SIG-M5 treated with dmso at 0.1 percent for 504 hours (cell line): ENCODE results near the gene PPM1N.
"Not testable (repeated sequence)": the region's sequence is repeated elsewhere in the genome, so short reads cannot be mapped to it uniquely, and the experiment has no call there.

Source experiments
- DNase-seq: peaks from one replicate; lab custom pipeline; 2025; ENCODE audit not compliant: unreplicated experiment; lab: John Stamatoyannopoulos, UW

Gene PPM1N

DNA sequence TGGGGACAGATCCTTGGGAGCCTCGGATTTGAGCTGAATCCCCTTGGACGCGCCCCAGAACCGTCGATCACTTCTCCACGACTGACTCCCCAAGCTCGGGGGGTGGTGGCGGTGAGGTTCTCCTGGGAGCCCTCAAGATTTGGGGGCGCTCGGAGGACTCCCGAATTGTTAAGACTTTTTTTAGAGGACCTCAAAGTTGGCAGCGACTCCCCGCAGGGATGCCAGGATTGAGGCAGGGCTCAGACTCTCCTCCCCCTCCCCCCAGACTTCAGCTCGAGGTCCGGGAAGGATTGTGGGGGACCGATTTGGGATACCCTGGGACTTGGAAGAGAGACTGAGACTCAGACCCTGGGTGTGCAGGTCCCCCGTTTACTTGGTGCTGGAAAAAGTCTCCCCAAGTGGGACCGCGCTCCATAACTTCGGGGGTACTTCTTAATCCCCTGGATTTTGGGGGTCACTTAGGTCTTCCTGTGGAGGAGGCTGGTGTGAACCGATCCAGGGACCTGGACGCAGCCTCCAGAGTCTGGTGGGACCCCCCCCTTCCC is 9.7 kb downstream of the PPM1N start:
- no peak for DNase-seq

DNA sequence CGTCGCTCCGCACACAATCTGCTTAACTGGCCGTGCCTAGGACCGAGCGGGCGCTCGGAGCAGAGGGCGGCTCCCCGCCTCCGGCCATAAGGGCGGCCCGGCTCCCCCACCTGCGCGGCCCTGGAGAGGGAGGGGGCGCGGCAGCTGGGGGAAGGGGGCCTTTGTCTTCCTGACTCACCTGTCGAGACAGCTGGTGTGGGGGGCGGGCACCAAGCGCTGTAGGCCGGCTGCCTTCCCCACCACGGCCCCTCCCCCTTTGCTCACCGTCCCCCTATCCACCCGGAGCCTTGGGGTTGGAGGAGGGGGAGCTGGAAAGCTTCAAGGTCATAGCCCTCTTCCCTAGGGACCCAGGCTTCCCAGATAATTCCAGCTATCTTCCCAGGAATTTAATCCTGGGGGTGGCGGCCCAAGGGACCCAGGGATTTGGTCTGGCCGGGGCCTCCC is 10.2 kb downstream of the PPM1N start:
- no peak for DNase-seq

DNA sequence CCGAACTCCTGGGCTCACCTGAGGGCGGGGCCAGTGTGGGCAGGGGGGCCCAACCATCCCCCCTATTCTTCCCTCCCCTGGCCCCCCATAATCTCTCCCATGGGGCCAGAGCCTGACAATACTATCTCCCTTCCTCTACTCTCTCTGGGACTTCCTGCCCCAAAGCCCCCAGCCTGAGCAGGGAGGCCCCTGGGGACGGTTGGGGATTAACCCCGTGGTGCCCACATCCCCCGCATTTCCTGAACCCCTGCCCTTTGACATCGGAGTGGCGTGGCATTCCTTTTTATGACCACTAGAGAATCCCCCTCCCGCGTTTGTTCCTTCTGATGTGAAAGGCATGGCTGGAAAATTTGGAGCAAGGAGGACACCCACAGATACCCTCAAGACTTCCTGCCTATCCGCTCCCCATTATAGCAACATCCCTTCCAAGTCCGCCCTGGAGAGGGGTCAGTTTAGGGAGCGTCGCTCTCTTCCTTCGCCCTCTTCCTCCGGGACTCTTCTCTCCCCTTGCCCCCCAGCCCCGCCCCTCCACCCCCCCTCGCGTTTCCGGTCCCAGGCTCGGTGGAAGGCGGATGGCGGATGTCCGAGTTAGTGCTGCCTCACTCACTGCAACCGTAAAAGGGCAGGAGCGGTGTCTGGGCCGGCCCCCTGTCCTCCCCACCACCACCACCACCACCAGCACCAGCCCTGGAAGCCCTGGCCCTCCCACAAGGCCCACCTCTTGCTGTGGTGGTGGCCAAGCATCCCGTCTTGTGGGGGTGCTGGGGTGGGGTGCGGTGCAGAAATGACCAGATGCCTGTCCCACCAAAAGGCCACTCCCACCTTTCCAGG is 10.8 kb downstream of the PPM1N start:
- DNase-seq: no peak

DNA sequence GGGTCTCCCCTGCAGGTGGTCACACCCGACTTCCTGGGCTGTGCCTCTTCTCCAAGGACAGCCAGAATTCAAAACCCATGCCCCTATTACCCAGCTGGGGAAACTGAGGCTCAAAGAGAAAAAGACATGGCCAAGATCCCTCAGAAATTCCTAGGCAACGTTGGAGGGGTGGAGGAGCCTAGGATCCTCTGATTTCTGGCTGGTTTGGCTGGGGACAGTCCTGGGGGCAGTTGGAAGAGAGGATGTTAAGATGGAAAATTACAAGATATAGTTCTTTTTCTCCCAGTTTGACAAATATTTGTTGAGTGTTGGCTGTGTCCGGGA is 11.4 kb downstream of the PPM1N start:
- no peak for DNase-seq

DNA sequence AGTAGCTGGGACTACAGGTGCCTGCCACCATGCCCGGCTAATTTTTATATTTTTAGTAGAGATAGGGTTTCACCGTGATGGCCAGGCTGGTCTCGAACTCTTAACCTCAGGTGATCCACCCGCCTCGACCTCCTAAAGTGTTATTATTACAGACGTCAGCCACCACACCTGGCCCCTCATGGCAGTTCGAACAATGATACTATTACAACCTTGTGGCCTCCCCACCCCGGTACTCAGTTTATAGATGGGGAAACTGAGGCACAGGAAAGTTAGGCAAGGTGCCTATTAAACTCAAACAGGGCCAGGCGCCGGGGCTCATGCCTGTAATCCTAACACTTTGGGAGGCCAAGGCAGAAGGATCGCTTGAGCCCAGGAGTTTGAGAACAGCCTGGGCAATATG is 12.1 kb downstream of the PPM1N start:
- not testable (repeated sequence) for DNase-seq

DNA sequence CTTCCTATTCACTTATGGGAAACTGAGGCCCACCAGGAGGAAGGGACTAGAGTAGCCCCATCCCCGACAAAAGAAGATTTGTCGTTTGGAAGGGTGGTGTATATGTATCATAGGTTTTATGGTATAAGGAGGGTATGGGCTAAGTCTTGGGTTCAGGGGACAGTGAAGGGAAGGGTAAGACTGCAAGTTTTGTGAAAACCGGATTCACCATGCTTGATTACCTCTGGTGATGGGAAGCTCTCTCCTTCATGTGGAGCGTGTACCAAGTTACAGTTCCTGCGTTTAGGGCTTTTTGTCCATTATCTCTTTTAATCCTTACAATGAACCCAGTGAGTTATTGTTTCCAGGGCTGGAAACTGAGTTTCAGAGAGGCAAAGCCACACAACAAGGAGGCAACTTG is 12.8 kb downstream of the PPM1N start:
- no peak for DNase-seq

DNA sequence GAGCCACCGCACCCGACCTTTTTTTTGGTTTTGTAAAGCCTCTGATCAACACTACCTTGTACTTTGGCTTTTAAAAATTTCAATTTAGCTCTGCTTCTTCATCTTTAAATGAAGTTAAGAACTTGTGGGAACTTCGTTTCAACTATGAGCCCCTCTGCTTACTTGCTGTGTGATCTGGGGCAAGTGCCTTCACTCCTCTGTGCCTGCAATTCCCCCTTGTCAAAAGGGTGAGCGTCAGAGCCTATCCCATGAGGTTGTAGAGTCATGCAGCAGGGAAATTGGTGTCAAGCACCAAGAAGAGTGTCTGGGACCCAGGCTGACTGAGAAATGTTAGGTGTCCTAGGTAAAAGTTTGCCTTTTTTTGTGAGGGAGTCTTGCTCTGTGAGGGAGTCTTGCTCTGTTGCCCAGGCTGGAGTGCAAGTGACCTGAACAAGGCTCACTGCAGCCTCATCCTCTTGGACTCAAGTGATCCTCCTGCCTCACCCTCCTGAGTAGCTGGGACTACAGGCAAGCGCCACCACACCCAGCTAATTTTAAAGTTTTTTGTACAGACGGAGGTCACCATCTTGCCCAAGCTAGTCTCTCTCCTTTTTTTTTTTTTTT is 14.7 kb downstream of the PPM1N start:
- no peak for DNase-seq

DNA sequence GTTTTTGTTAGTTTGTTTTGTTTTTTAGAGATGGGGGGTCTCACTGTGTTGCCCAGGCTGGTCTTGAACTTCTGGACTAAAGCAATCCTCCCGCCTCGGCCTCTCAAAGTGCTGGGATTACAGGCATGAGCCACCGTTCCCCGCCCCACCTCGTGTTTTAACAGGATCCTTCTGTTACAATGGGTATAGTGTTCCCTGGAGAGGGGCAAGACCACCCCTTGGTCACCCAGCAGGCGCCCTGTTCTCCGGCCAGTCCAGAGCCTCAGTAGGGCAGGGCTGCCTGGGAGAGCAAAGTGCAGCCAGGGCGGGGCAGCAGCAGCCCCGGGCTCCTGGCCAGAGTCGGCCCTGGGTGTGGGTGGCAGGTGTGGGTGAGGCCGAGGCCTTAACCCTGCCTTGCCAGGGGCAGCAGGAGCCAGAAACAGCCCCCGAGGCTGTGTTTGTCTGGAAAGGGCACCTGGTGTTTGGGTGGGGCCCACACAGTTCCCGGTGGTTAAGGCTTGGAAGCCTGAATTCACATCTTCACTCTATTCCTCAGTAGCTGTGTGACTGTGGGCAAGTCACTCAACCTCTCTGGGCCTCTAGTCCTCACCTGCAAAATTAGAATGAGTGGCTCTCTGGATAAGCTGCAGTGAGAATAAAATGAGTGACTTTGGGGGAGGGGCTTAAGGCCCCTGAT is 16.3 kb downstream of the PPM1N start:
- no peak for DNase-seq

DNA sequence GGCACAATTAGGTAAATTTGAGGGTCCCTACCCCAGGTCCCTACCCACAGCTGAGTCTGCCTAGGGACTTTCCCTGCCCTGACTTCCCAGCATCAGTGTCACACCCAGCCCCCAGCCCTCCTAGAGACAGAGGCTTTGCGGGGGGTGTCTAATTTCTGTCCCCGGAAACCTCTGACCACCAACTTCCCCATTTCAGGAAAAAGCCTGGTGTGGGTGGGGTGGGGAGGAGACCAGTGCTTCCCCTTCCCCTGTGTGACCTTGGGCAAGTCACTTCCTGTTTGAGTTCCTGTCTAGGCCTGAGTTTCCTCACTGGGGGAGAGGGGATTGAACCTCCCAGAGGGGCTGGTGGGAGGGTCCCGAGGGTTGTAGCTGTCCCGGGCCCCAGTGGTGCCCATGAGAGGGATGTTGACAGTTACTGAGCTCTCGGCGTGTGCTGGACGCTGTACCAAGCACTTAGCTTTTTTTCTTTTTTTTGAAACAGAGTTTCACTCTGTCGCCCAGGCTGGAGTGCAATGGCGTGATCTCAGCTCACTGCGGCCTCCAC is 16.9 kb downstream of the PPM1N start:
- DNase-seq: peak; percentile 92

DNA sequence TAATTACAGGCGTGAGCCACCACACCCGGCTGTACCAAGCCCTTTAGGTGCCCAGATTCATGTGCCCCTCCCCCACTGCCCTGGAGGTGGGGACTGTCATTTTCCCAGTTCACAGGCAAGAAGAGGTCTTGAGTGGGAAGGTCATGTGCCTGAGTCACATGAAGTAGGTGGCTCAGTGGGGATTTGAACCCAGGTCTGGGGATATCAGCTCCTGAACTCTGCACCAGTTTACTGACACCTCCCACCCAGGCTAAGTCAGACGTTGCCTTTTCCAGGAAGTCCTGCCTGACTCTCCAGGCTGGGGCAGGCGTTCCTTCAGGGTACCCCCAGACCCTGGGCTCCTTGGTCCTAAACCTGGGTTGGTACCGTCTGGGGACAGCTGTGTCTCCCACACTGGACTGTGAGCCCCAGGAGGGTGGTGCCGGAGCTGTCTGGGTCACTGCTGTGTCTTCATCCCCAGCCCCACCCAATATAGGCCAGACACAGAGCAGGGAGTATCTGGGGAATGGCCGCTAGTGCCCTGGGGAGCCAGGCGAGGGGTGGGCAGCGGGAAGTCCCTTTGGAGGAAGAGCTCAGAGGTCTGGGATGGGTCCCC is 17.7 kb downstream of the PPM1N start:
- no peak for DNase-seq

DNA sequence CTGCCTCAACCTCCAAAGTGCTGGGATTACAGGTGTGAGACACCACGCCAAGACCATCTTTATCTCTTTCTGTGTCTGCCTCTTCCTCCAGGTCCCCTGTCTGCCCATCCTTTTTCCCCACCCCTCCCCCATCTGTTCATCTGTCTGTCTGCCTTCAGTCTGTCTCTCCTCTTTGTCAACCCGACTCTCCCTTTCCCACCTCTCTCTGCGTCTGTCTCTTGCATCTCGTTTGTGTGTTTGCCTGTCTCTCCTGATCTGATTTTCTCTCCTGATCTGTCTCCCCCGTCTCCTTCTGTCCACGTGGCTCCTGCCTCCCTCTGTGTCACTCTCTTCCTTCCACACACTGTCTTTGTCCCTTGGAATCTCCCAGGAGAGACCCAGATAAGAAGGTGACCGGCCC is 19.0 kb downstream of the PPM1N start:
- no peak for DNase-seq

DNA sequence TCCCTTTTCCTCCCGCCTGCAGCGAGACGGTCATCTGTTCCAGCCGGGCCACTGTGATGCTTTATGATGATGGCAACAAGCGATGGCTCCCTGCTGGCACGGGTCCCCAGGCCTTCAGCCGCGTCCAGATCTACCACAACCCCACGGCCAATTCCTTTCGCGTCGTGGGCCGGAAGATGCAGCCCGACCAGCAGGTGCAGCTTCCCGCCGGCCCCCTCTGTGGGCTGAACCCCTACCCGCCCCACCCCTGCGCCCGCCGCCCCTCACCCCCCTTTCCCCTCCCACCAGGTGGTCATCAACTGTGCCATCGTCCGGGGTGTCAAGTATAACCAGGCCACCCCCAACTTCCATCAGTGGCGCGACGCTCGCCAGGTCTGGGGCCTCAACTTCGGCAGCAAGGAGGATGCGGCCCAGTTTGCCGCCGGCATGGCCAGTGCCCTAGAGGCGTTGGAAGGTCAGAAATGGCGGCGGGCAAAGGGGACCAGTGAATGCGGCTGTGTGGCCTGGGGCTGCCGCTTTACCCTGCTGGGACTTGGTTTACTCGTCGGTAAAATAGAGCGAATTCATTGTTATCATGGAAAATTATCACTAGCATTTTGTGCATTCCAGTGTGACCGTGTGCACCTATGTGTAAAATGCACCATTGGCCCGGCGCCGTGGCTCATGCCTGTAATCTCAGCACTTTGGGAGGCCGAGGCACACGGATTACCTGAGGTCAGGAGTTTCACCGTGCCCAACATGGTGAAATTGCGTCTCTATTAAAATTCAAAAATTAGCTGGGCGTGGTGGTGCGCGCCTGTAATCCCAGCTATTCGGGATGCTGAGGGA is 19.6 kb downstream of the PPM1N start:
- DNase-seq: no peak

DNA sequence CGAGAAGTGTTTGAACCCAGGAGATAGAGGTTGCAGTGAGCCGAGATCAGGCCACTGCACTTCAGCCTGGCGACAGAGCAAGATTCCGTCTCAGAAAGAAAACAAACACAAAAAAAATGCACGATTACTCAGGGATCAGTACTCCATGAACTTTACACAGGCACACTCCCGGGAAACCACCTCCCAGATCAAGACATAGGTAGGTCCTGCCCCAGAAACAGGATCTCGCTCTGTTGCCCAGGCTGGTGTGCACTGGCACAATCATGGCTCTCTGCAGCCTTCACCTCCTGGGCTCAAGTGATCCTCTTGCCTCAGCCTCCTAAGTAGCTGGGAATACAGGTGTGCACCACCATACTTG is 20.2 kb downstream of the PPM1N start:
- no peak for DNase-seq

DNA sequence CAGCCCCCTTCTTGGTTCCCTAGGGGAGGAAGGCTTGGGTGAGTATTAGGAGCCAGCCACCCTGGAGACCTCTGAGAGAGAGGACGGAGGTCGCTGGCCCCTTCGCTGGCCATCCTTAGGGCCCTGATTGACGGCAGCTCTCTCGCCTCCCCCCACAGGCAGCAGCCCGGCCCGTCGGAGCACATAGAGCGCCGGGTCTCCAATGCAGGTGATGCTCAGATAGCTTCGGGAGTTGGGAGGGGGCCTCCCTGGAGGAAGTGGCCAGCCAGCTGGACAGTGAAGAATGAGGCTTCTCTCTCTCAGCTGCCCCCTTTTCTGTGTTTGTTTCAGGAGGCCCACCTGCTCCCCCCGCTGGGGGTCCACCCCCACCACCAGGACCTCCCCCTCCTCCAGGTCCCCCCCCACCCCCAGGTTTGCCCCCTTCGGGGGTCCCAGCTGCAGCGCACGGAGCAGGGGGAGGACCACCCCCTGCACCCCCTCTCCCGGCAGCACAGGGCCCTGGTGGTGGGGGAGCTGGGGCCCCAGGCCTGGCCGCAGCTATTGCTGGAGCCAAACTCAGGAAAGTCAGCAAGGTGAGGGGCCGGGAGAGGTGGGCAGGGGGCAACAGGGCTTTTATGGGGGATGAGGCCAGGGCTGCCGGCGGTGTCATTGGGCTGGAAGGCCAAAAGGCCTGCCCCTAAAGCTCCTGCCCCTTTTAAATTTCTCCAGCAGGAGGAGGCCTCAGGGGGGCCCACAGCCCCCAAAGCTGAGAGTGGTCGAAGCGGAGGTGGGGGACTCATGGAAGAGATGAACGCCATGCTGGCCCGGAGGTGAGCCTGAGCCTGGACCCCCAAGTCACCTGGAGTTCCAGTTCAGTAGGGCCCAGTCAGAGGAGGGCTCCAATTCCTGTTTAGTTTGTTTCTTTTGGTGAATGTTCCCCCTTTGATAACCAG is 24.0 kb downstream of the PPM1N start:
- DNase-seq: no peak

DNA sequence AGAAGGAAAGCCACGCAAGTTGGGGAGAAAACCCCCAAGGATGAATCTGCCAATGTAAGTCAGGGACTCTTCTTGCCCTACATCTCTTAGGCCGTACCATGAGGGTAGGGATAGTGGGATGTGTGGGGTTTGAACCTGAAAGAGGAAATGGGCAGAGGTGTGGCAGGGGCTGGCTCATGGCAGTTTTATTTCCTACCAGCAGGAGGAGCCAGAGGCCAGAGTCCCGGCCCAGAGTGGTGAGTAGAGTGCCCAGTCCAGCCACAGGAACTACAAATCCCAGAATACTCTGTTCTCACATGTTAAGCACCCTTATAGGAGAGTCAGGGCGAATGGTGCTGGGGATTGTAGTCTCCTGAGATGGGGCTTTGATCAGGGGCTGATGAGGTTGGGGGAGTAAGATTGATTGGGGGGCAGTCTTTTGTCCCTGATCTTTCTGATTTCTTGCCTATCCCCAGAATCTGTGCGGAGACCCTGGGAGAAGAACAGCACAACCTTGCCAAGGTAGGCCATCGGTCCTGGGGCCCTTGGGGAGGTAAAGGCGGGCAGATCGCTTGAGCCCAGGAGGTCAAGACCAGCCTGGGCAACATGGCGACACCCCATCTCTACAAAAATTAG is 25.5 kb downstream of the PPM1N start:
- peak; percentile 90 for DNase-seq

DNA sequence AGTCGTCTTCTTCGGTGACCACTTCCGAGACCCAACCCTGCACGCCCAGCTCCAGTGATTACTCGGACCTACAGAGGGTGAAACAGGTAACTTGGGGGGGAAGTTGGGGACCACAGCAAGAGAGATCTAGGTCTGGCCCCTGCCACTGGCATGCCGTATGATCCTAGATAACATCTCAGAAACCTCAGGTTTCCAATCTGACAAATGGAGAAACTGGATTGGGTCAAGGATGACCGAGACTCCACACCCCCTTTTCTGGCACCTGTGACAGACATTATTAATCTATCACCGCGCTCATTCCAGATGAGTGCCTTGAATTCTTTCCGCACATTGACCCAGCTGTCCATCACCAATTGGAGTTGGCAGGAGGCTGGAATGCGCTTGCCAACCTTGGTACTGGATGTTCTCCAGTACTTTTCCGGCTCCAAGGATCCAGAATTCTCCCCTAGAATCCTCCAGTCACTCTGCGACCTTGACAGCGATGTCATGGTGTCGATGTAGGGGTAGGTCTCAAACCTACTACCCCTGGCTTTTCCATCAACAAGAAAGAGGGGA is 26.4 kb downstream of the PPM1N start:
- DNase-seq: no peak

DNA sequence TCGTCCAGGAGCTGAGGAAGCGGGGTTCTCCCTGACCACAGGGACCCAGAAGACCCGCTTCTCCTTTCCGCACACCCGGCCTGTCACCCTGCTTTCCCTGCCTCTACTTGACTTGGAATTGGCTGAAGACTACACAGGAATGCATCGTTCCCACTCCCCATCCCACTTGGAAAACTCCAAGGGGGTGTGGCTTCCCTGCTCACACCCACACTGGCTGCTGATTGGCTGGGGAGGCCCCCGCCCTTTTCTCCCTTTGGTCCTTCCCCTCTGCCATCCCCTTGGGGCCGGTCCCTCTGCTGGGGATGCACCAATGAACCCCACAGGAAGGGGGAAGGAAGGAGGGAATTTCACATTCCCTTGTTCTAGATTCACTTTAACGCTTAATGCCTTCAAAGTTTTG is 27.9 kb downstream of the PPM1N start:
- no peak for DNase-seq

DNA sequence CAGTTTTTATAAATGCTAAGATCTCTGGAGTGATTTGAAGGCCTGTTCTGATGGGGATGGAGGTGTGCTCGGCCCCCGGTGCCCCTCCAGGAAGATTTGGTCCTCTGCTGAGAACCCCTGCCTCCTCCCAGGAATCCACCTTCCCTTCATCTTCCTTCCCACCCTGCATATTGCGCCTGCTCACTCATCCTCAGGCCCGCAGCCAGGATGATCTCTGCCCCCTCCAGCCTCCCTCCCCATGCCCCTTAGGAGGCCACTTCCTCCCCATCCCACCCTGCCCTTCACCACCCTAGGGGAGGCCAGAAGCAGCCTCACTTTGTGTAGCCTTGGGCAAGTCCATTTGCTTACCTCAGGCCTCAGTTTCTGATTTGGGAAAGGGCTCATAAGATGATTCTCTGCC is 28.7 kb downstream of the PPM1N start:
- DNase-seq: no peak

DNA sequence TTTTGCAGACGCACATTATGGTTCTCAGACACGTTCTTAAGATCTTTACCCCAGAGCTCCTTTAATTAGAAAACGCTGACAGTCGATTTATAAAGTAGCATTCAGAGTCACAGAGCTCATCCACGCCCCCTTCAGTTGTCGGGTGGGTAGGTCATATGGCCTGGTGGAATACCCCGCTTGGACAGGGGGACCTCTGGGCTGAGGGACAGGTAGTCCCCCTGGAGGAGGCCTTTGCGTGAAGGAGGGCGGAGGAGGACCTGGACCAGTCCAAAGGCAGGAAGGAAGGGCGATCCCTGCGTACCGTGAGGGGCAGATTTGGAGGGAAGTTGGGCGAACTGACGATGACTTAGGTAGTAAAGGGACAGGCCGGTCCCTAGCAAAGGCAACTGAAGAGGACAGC is 29.5 kb downstream of the PPM1N start:
- no peak for DNase-seq
